ENCODE data around the gene TCF15.
A peak's percentile ranks its signal among the peaks of the same experiment; 100 is the strongest.

Gene TCF15

DNA sequence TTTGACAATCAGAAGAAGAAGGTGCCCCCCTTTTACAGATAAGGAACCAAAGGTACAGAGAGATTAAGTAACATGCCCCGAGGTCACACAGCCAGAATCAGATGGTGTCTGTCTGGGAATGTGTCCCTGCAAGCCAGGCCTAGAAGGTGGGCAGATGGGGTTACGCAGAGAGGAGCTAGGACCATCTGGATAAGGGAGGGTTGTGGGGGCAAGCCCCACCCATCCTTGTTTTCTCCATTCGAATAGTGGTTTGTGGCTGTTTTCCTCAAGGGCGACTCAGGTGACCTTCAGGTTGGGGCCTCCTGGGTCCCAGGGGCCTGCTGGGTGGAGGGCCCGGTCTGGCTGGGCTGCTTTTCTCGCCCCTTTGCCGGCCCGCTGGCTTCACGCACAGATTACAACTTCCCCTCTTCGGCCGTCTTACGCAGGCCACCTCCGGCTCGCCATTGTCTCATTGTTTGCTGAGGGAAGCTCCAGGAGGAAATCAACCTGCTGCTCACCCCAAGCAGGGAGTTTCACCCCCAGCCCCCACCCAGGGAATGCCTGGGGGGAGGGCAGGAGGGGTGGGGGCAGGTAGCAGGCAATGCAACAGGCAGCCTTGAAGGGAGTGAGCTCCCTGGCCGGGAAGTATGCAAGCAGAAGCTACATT lies 35.7 kb downstream of the TCF15 start:
- FAIRE-seq (no peak), DNase-seq (ENCODE audit: insufficient read length, low spot score) (no peak)
- TF ChIP-seq POLR2A (IDR thresholded peaks at IDR 0.05; ENCODE audit: low read depth, low read length): no peak

DNA sequence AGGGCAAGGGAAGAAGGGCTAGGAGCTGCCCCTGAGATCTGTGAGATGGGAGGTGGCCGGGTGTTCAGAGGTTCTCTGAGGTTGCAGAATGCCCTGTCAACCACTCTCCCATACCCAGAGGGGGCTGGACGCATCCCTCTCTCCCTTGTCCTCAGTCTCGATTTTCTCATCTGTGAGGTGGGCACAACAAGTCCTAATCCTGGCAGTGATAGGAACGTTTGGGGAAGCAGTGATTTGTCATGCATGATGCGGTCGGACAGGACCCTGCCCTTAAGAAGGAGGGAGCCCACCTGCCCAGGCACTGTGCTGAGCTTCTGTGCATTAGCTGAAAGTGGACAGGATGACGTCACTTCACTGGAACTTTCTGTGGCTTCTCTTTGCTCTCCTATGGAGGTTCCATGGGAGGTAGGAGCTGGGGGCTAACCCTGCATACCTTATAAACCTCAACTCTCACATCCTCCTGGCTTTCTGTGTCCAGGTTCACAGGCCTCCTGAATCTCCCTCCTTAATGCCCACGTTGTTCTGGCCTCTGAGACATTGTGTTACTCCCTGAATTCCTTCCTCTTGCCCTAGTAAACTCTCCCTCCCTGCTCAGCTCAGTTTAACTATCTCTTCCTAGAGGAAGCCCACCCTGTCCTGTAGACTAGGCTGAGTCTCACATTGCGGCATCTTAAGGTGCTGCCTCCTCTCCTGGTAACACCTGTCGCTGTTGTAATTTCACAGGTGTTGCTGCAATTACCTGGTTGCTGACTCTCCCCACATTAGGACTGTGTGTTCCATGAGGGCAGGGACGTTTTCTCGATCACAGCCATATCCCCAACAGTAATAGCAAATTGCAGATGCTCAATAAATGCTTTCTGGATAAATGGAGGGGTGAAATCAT lies 36.5 kb downstream of the TCF15 start:
- TF ChIP-seq POLR2A (IDR thresholded peaks at IDR 0.05; ENCODE audit: low read depth, low read length): no peak
- FAIRE-seq (no peak), DNase-seq (ENCODE audit: insufficient read length, low spot score) (no peak)

GRCh38 chr20:572727-573126 lies 37.4 kb downstream of the TCF15 start:
- TF ChIP-seq POLR2A (IDR thresholded peaks at IDR 0.05; ENCODE audit: low read depth, low read length): no peak
- FAIRE-seq (no peak), DNase-seq (ENCODE audit: insufficient read length, low spot score) (no peak)

DNA sequence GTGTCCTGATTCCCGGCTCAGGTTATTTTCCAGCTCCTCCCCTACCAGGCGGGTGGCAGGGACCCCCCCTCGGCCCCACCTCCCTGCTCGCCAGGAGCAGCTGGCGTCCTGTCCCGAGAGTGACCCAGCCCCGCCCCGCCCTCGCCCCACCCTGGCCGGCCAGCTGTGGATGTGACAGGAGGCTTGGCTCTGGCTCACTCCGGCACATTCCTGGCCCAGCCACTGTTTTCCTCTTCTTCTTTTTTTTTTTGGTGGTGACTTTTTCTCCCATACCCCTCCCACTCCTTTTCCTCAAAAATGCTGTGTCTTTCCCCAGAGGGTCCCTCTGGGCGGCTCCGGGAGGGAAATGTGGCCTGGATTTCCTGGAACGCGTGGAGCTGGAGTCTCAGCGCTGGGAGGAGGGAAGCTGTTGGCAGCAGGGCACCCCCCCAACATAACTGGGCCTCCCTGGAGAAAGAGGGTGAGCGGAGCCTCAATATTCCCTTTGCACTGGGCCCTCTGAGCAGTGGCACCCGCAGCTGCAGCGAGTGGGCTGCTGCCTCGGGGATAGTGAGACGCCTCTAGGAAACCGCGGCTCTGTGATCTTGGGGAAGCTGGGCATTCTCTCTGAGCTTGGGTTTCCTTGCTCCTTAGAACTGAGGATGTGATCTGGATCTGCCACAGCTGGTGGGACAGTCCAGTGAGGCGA lies 38.2 kb downstream of the TCF15 start:
- DNase-seq (ENCODE audit: insufficient read length, low spot score) (no peak), FAIRE-seq (no peak)
- TF ChIP-seq POLR2A (IDR thresholded peaks at IDR 0.05; ENCODE audit: low read depth, low read length): no peak

DNA sequence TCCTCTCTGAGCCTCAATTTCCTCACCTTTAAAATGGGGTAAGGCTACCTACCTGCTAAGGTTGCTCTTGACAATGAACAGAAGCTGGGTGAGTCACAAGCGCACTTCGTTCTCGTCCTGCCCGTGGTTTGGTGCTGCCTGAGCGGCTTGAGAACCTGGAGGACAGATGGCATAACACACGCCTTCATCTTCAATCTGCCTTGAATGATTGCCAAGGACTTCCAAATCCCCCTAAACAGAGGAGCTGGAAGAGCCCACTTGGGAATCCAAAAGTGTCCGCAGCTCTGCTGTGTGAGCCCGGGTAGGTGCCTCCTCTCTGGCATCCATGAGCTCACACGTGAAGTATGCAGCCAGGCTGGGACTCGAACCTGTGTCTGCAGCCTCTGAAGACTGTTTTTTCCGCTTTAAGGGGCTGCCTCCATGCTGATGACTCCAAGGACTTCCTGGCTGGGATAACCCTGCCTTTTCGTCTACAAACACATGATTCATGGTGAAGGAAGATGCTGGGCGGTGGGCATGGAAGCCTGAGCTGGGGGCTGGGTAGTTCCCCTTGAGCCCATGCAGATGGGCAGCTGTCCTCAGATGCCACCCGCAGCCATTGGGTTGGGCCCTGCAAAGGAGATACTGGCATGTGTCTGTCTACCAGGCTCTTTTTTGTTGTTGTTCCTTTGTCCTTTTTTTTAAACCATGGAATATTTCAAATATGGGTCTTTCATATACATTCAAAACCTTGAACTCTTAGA lies 41.3 kb downstream of the TCF15 start:
- FAIRE-seq (no peak), DNase-seq (ENCODE audit: insufficient read length, low spot score) (no peak)
- TF ChIP-seq POLR2A (IDR thresholded peaks at IDR 0.05; ENCODE audit: low read depth, low read length): no peak

DNA sequence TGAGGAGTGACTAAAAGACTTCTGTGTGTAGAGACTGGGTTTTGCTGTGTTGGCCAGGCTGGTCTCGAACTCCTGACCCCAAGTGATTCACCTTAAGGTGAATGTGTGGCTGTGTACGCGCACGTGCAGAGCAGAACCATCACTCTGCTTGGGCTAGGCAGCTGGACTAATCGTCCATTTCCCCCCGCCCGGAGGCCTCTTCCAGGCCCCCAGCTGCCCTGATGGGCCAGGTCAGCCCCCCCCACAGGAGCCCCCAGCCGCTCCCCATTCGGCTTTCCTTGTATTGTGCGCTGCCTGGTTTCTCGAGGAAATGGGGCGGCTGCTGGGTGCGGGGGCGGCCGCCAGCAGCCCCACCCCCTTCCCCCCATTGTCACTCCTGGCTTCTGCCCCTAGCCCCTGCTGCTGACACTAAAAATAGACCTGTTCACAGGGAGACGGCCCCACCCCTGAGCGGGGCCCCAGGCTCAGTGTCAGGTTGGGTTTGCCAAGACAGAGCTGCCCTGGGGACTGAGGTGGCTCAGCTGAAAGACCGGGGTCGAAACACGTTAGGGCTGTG lies 41.9 kb downstream of the TCF15 start:
- no peak for FAIRE-seq
- no peak for TF ChIP-seq POLR2A (IDR thresholded peaks at IDR 0.05; ENCODE audit: low read depth, low read length)

DNA sequence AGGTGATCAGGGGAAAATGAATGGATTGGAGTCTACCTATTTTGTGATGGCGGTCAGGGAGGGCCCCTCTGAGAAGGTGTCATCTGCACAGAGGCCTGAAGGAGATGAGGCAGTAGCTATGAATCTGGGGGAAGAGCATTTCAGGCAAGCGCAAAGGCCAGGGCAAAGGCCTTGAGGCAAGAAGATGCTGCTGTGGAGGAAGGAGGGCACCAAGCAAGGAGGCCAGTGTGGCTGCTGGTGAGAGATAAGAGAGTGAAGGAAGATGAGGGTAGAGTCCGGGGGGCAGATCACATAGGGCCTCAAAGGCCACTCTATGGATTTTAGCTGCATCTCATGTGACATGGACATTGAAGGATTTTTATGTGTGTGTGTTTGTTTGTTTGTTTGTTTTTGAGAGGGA lies 45.9 kb downstream of the TCF15 start:
- DNase-seq (ENCODE audit: insufficient read length, low spot score) (no peak), FAIRE-seq (no peak)
- TF ChIP-seq POLR2A (IDR thresholded peaks at IDR 0.05; ENCODE audit: low read depth, low read length): no peak

More for the DNA sequence above, 41.9 kb downstream of the TCF15 start:
- DNase-seq (ENCODE audit: insufficient read length, low spot score): no peak

GRCh38 chr20:563187-563586 lies 46.9 kb downstream of the TCF15 start:
- TF ChIP-seq POLR2A (IDR thresholded peaks at IDR 0.05; ENCODE audit: low read depth, low read length): no peak
- DNase-seq (ENCODE audit: insufficient read length, low spot score): no peak

DNA sequence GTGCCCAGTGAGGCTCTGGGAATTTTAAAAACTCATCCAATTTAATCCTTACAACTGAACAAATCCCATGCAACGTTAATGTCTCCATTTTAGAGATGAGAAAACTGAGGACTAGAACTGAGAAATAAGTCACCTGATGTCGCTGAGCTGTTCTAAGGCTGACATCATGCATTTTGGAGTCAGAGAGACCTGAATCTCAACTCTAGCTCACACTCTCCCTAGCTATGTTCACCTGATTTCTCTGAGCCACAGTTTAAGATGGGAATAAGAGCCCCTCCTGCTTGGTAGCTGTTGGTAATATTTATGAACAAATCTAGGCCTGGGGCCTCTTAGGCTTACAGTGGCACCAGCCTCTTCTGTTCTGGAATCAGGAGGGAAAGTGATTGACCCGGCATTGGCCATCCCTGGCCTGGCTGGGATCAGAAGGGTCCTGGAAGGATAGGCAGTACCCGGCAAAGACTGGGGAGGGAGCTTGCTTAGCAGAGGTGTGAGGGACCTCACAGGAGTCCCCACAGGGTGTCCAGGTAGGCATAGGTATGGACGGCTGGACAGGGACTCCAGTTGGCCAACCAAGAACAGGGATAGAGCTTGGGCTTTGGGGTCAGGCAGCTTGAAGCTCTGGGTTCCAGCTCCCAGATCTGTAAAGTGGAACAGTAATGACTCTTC lies 47.7 kb downstream of the TCF15 start:
- DNase-seq (ENCODE audit: insufficient read length, low spot score) (no peak), FAIRE-seq (no peak)
- TF ChIP-seq POLR2A (IDR thresholded peaks at IDR 0.05; ENCODE audit: low read depth, low read length): no peak

More at GRCh38 chr20:563187-563586, 46.9 kb downstream of the TCF15 start:
- FAIRE-seq: no peak

GRCh38 chr20:561437-562231 lies 48.5 kb downstream of the TCF15 start:
- FAIRE-seq: no peak
- peak; percentile 57 for DNase-seq (ENCODE audit: insufficient read length, low spot score)

GRCh38 chr20:560680-561079 lies 49.4 kb downstream of the TCF15 start:
- TF ChIP-seq POLR2A (IDR thresholded peaks at IDR 0.05; ENCODE audit: low read depth, low read length): no peak
- FAIRE-seq (no peak), DNase-seq (ENCODE audit: insufficient read length, low spot score) (no peak)

More at GRCh38 chr20:561437-562231, 48.5 kb downstream of the TCF15 start:
- no peak for TF ChIP-seq POLR2A (IDR thresholded peaks at IDR 0.05; ENCODE audit: low read depth, low read length)

DNA sequence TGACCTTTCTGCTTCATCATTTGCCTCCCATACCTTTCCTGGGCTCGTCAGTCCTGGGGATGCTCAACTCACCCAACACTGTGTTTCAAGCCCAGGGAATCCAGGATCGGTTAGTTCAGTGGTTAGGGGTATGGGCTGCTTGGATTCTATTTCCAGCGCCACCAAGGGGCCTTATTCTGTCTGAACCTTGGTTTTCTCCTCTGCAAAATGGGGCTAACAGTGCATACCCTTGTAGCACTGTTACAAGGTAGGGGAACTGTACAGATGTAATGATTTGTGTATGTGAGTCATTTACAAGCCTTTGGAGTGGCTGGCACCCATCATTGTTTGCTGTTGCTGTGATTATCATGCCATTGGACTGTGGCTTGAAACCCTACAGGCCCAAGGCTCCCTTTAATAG lies 52.0 kb downstream of the TCF15 start:
- no peak for TF ChIP-seq POLR2A (IDR thresholded peaks at IDR 0.05; ENCODE audit: low read depth, low read length)
- no peak for FAIRE-seq
- no peak for DNase-seq (ENCODE audit: insufficient read length, low spot score)

All from H54 (cell line).